ENCODE results near the gene NCAPH2. TPM values are rescaled to one million over a fixed set of nuclear protein-coding genes. Genes with fewer than 3 reads are reported as not detected.

NCAPH2 gene
- total and polyA plus RNA-seq, 2 of the 13 experiments (the other 11 are each of a cell fraction or from before 2014, with no cell fraction given), result 28.1 to 64.4 TPM

GRCh38 chr22:50469377-50470305 lies 38.4 kb upstream of the NCAPH2 start:
- DNase-seq (ENCODE audit: low spot score), result no peak
- Histone ChIP-seq H3K9ac (ENCODE audit: insufficient read depth, low read depth, low read length) (no peak overlapping the region), H3K9me3 (ENCODE audit: low read length) (no peaks in the 10 kb centered on the region), H3K4me3 (replicated peaks in 1 of 3; ENCODE audit: insufficient read depth in 1 of 3, low read depth in 2 of 3, low read length in 3 of 3) (no peak overlapping the region), H3K36me3 (replicated peaks in 1 of 2; ENCODE audit: control insufficient read depth in 1 of 2, insufficient read depth in 2 of 2, low read length in 2 of 2) (peaks cover 17 to 29% of the 10 kb centered on the region in 2 experiments; a peak in 4 of 5 replicates), H3K27me3 (ENCODE audit: control insufficient read depth in 1 of 2, insufficient read depth in 2 of 2, low read length in 2 of 2) (no peaks in the 10 kb centered on the region), H2AFZ (ENCODE audit: low read length) (no peak overlapping the region), H3K4me1 (ENCODE audit: insufficient read depth, low read length) (peaks cover 42% of the 10 kb centered on the region), H3K4me2 (ENCODE audit: low read depth, low read length) (no peak overlapping the region), H3K79me2 (ENCODE audit: insufficient read depth, low read length) (peaks cover 50% of the 10 kb centered on the region), H3K27ac (ENCODE audit: extremely low read length, insufficient read depth, low read length) (no peak overlapping the region), H4K20me1 (ENCODE audit: insufficient read depth, low read length) (peaks cover 35% of the 10 kb centered on the region)
- no TSS peak for BruUV-seq (replicated peaks)
- ATAC-seq, result no peak
- CTCF ChIA-PET (ENCODE audit: low intra/inter-chr PET ratio, low total read pairs), result no interaction called here
- POLR2A ChIA-PET, result no interaction called here
- TF ChIP-seq CTCF (CRISPR knock-in tag; IDR thresholded peaks at IDR 0.05) (no peak), AGO2 (optimal IDR thresholded peaks at IDR 0.05; ENCODE audit: low read depth, low read length) (peak; percentile 0)
- FAIRE-seq, result no peak
- in situ Hi-C loops (cut with HindIII; ENCODE audit: extremely low pct_ligation_motif_present, low pct_unique_long_range_greater_than_20kb), result no loop called here
- intact Hi-C loops (cut with micrococcal nuclease; ENCODE audit: unreplicated experiment), result no loop called here
- WGBS (ENCODE audit: low lambda C conversion rate), result 100% methylated on average over 1 of the region's 25 CpGs

GRCh38 chr22:50470491-50470890 lies 37.5 kb upstream of the NCAPH2 start:
- no peaks in the 10 kb centered on the region for H3K27me3 ChIP-seq (ENCODE audit: control insufficient read depth in 1 of 2, insufficient read depth in 2 of 2, low read length in 2 of 2)
- WGBS (ENCODE audit: low lambda C conversion rate), result 83% methylated on average over 1 of the region's 6 CpGs
- no peak overlapping the region for H3K4me3 ChIP-seq (replicated peaks in 1 of 3; ENCODE audit: insufficient read depth in 1 of 3, low read depth in 2 of 3, low read length in 3 of 3)

More at GRCh38 chr22:50470491-50470890, 37.5 kb upstream of the NCAPH2 start:
- no peak overlapping the region for H2AFZ ChIP-seq (ENCODE audit: low read length)
- H3K4me2 ChIP-seq (ENCODE audit: low read depth, low read length), result no peak overlapping the region
- H3K27ac ChIP-seq (ENCODE audit: extremely low read length, insufficient read depth, low read length), result no peak overlapping the region
- no TSS peak for BruUV-seq (replicated peaks)
- intact Hi-C loops (cut with micrococcal nuclease; ENCODE audit: unreplicated experiment), result no loop called here
- peaks cover 50% of the 10 kb centered on the region for H3K79me2 ChIP-seq (ENCODE audit: insufficient read depth, low read length)
- no peak for FAIRE-seq
- peaks cover 45% of the 10 kb centered on the region for H3K4me1 ChIP-seq (ENCODE audit: insufficient read depth, low read length)
- H3K9ac ChIP-seq (ENCODE audit: insufficient read depth, low read depth, low read length), result no peak overlapping the region
- in situ Hi-C loops (cut with HindIII; ENCODE audit: extremely low pct_ligation_motif_present, low pct_unique_long_range_greater_than_20kb), result no loop called here
- TF ChIP-seq NFRKB (IDR thresholded peaks at IDR 0.05) (no peak), SAFB2 (CRISPR knock-in tag; IDR thresholded peaks at IDR 0.05; ENCODE audit: borderline replicate concordance, low read depth) (no peak), ZSCAN5A (CRISPR knock-in tag; IDR thresholded peaks at IDR 0.05; ENCODE audit: borderline replicate concordance) (no peak), ZNF281 (CRISPR knock-in tag; IDR thresholded peaks at IDR 0.05; ENCODE audit: borderline replicate concordance) (no peak)
- peaks cover 35% of the 10 kb centered on the region for H4K20me1 ChIP-seq (ENCODE audit: insufficient read depth, low read length)
- POLR2A ChIA-PET, result interaction anchor here (0.9 kb wide), 2 partner anchors 11 to 55 kb away, joined by 3 to 4 read pairs; partner anchors contain the start of genes ADM2 and SCO2
- H3K36me3 ChIP-seq (replicated peaks in 1 of 2; ENCODE audit: control insufficient read depth in 1 of 2, insufficient read depth in 2 of 2, low read length in 2 of 2), result peaks cover 14 to 21% of the 10 kb centered on the region in 2 experiments; a peak in 4 of 5 replicates
- DNase-seq (ENCODE audit: low spot score), result no peak
- no peaks in the 10 kb centered on the region for H3K9me3 ChIP-seq (ENCODE audit: low read length)
- CTCF ChIA-PET (ENCODE audit: low intra/inter-chr PET ratio, low total read pairs), result interaction anchor here (0.6 kb wide), 1 partner anchor 192 kb away, joined by 3 read pairs; no protein-coding TSS in a partner anchor
- no peak for ATAC-seq

All from HepG2 (cell line).